T-cell (primary cell): ENCODE measurements around the gene AKAP13. TPM values are rescaled to one million over a fixed set of nuclear protein-coding genes. Genes with fewer than 3 reads are reported as not detected.
"Not testable (repeated sequence)": the region's sequence is repeated elsewhere in the genome, so short reads cannot be mapped to it uniquely, and the experiment has no call there.

ENCODE experiments used
- ATAC-seq, 4 experiments: fragments of 200-7000 bp in 3 of 4; fragments of 150-1000 bp in 1 of 4; cut with Tn5 transposase; replicated peaks in 1 of 4; 1 replicate in 3 of 4; 2 replicates in 1 of 4; pipeline ENCODE4 v1.10.0; 2021; ENCODE audit warnings: moderate library complexity in 3 of 4, mild to moderate bottlenecking in 2 of 4, moderate number of reproducible peaks in 1 of 4
- CTCF ChIA-PET, 2 donors: fragments of 300-600 bp; sonication (Branson Sonifier 250); formaldehyde crosslinking; loops; one replicate each; lab custom pipeline; 2022; ENCODE audit warnings: antibody characterized with exemption in 2 of 2; lab: Charles Lee
- POLR2A ChIA-PET, 2 donors: fragments of 300-600 bp; sonication (Branson Sonifier 250); formaldehyde crosslinking; loops; one replicate each; lab custom pipeline; 2022; ENCODE audit warnings: antibody characterized with exemption in 2 of 2; lab: Charles Lee
- DNase-seq, 35 experiments: peaks; one replicate each; pipeline versions ENCODE4 v3.0.0 to v3.0.0-alpha.2; 2013 to 2023
- H3K27ac ChIP-seq: one replicate; pipeline ENCODE4 v1.5.1; 2013; ENCODE audit warnings: low read length
- H3K27me3 ChIP-seq, 2 experiments: replicated peaks in 1 of 2; 1 replicate in 1 of 2; 2 replicates in 1 of 2; pipeline versions ENCODE4 v1.6.1 to v1.7.0; 2013; ENCODE audit warnings: low read length in 1 of 2, mixed read lengths in 1 of 2; ENCODE audit not compliant: control insufficient read depth in 2 of 2, insufficient read depth in 2 of 2; ENCODE audit errors: extremely low read depth in 1 of 2
- H3K36me3 ChIP-seq, 2 donors: 1 replicate in 1 of 2; 2 replicates in 1 of 2; pipeline versions ENCODE4 v1.6.1 to v1.7.0; 2013; ENCODE audit warnings: low read length in 1 of 2; ENCODE audit not compliant: control insufficient read depth in 2 of 2, insufficient read depth in 1 of 2; ENCODE audit errors: extremely low read depth in 1 of 2
- H3K4me1 ChIP-seq, 2 experiments: 1 replicate in 1 of 2; 2 replicates in 1 of 2; pipeline versions ENCODE4 v1.6.1 to v1.7.0; 2013; ENCODE audit warnings: low read length in 2 of 2, mixed read lengths in 1 of 2; ENCODE audit not compliant: insufficient read depth in 2 of 2, control insufficient read depth in 1 of 2; ENCODE audit errors: extremely low read depth in 1 of 2
- H3K4me3 ChIP-seq, 2 donors: 1 replicate in 1 of 2; 2 replicates in 1 of 2; pipeline versions ENCODE4 v1.5.1 to v1.7.0; 2013; ENCODE audit warnings: mild to moderate bottlenecking in 2 of 2, low read length in 1 of 2, moderate library complexity in 1 of 2; ENCODE audit not compliant: control insufficient read depth in 1 of 2; ENCODE audit errors: extremely low read depth in 1 of 2
- H3K9me3 ChIP-seq: 2 replicates; pipeline ENCODE4 v1.7.0; 2013
- H3K27ac Mint-ChIP-seq, 2 donors: one replicate each; pipeline ENCODE4 v1.8.0; 2020 to 2021; ENCODE audit warnings: mild to moderate bottlenecking in 2 of 2, mixed read lengths in 2 of 2
- H3K27me3 Mint-ChIP-seq, 2 donors: one replicate each; pipeline ENCODE4 v1.8.0; 2021 to 2022; ENCODE audit warnings: mixed read lengths in 2 of 2
- H3K36me3 Mint-ChIP-seq: one replicate; pipeline ENCODE4 v1.8.0; 2021; ENCODE audit warnings: mixed read lengths
- H3K4me1 Mint-ChIP-seq, 3 donors: one replicate each; pipeline ENCODE4 v1.8.0; 2020 to 2022; ENCODE audit warnings: mixed read lengths in 3 of 3, mild to moderate bottlenecking in 1 of 3
- H3K4me3 Mint-ChIP-seq, 3 donors: one replicate each; pipeline ENCODE4 v1.8.0; 2020 to 2022; ENCODE audit warnings: mild to moderate bottlenecking in 3 of 3, mixed read lengths in 3 of 3, moderate library complexity in 3 of 3
- H3K9me3 Mint-ChIP-seq, 3 donors: one replicate each; pipeline ENCODE4 v1.8.0; 2020 to 2022; ENCODE audit warnings: mixed read lengths in 3 of 3
- WGBS: methylation state at CpG from one replicate; pipeline ENCODE4 v1.1.5; 2013; ENCODE audit warnings: missing lambda C conversion rate; ENCODE audit not compliant: insufficient coverage; 5-methylcytosine and 5-hydroxymethylcytosine counted together
- total RNA-seq, 35 experiments: library from RNA in 6 of 35; stranded (reverse) in 6 of 35; fragments of 120-200 nt in 1 of 35; gene quantifications; one replicate each; pipeline versions ENCODE4 v1.2.1 to v1.2.4 and lab custom pipeline; 2013 to 2026

The AKAP13 gene
- total RNA-seq, 5 donors from 2014 or later (not counting 1 experiment from before 2014, with no cell fraction given) = 232 to 391 (median 281) TPM

- H3K27me3 Mint-ChIP-seq, H3K4me3 ChIP-seq, H3K9me3 Mint-ChIP-seq, H3K9me3 ChIP-seq, H3K27me3 ChIP-seq, H3K27ac ChIP-seq, H3K36me3 ChIP-seq, H3K36me3 Mint-ChIP-seq, POLR2A ChIA-PET: not testable (repeated sequence)
- CTCF ChIA-PET = interaction anchor here in 1 of 2 donors (1.0 kb wide), 1 partner anchor 72 kb away, joined by 3 read pairs; no protein-coding TSS in a partner anchor
- ATAC-seq (peak in 3 of 4 experiments; percentile 66 to 83 (median 75)), DNase-seq (peak in 1 of 35 experiments; percentile 25)
- H3K4me3 Mint-ChIP-seq = peak overlapping the region in 1 of 3 donors; percentile 4
- peak overlapping the region; percentile 17 to 50 for H3K27ac Mint-ChIP-seq
- peaks cover 11 to 14% of the 10 kb centered on the region in 2 experiments for H3K4me1 ChIP-seq
- H3K4me1 Mint-ChIP-seq = peaks cover 71 to 87% (median 85%) of the 10 kb centered on the region in 3 donors
Observed at GRCh38 chr15:85481543-85481942, 101.1 kb downstream of the AKAP13 start.

- POLR2A ChIA-PET = no interaction called here
- H3K9me3 Mint-ChIP-seq = no peaks in the 10 kb centered on the region
- peak overlapping the region; percentile 5 to 50 for H3K27ac Mint-ChIP-seq
- Histone ChIP-seq H3K4me3 (no peak overlapping the region), H3K27ac (no peak overlapping the region), H3K4me1 (peaks cover 8 to 14% of the 10 kb centered on the region in 2 experiments), H3K36me3 (no peaks in the 10 kb centered on the region), H3K9me3 (no peaks in the 10 kb centered on the region), H3K27me3 (no peaks in the 10 kb centered on the region)
- CTCF ChIA-PET = no interaction called here
- WGBS = 83% methylated on average over 4 of the region's 6 CpGs
- peaks cover 6% of the 10 kb centered on the region for H3K36me3 Mint-ChIP-seq
- DNase-seq (no peak), ATAC-seq (no peak)
- H3K4me1 Mint-ChIP-seq = peaks cover 62 to 79% (median 75%) of the 10 kb centered on the region in 3 donors
- H3K4me3 Mint-ChIP-seq = no peak overlapping the region
- no peaks in the 10 kb centered on the region for H3K27me3 Mint-ChIP-seq
Observed at GRCh38 chr15:85482894-85483293, 102.5 kb downstream of the AKAP13 start.

GRCh38 chr15:85483955-85484354 lies 103.6 kb downstream of the AKAP13 start:
- H3K27ac Mint-ChIP-seq = peak overlapping the region; percentile 59 to 81
- H3K36me3 ChIP-seq, ATAC-seq, H3K27me3 ChIP-seq, H3K4me3 ChIP-seq, H3K27ac ChIP-seq, H3K9me3 Mint-ChIP-seq, H3K4me3 Mint-ChIP-seq, DNase-seq, H3K27me3 Mint-ChIP-seq, H3K9me3 ChIP-seq: not testable (repeated sequence)
- POLR2A ChIA-PET = interaction anchor here in 1 of 2 donors (0.6 to 0.8 kb wide), 2 partner anchors 153 to 176 kb away, joined by 3 to 6 read pairs; no protein-coding TSS in a partner anchor
- CTCF ChIA-PET = interaction anchor here in 1 of 2 donors (0.8 kb wide), 1 partner anchor 17 kb away, joined by 4 read pairs; no protein-coding TSS in a partner anchor
- H3K4me1 ChIP-seq = peaks cover 8 to 14% of the 10 kb centered on the region in 2 experiments
- peaks cover 62 to 81% (median 77%) of the 10 kb centered on the region in 3 donors for H3K4me1 Mint-ChIP-seq
- WGBS = no CpG with 5 or more reads among the region's 1 CpG
- H3K36me3 Mint-ChIP-seq = peaks cover 13% of the 10 kb centered on the region

GRCh38 chr15:85484923-85485322 lies 104.5 kb downstream of the AKAP13 start:
- Mint-ChIP-seq H3K27ac (peak overlapping the region in 1 of 2 donors; percentile 59), H3K4me1 (peaks cover 62 to 80% (median 76%) of the 10 kb centered on the region in 3 donors), H3K36me3 (peaks cover 13% of the 10 kb centered on the region)
- POLR2A ChIA-PET, H3K4me3 Mint-ChIP-seq, H3K4me3 ChIP-seq, H3K27me3 Mint-ChIP-seq, H3K36me3 ChIP-seq, H3K9me3 Mint-ChIP-seq, H3K9me3 ChIP-seq, H3K27ac ChIP-seq, H3K27me3 ChIP-seq, ATAC-seq, DNase-seq: not testable (repeated sequence)
- H3K4me1 ChIP-seq = peaks cover 4 to 16% of the 10 kb centered on the region in 2 experiments
- CTCF ChIA-PET = interaction anchor here (0.7 to 1.4 kb wide), 3 partner anchors 7 to 32 kb away, joined by 3 to 4 read pairs (median 4); no protein-coding TSS in a partner anchor

GRCh38 chr15:85485956-85486567 lies 105.7 kb downstream of the AKAP13 start:
- Histone ChIP-seq H3K27me3 (no peaks in the 10 kb centered on the region), H3K4me3 (no peak overlapping the region), H3K36me3 (no peaks in the 10 kb centered on the region), H3K27ac (no peak overlapping the region), H3K9me3 (no peaks in the 10 kb centered on the region), H3K4me1 (peaks cover 4 to 17% of the 10 kb centered on the region in 2 experiments)
- POLR2A ChIA-PET = interaction anchor here (0.6 to 0.7 kb wide), 4 partner anchors 71 to 174 kb away, joined by 3 to 5 read pairs (median 4); no protein-coding TSS in a partner anchor
- H3K9me3 Mint-ChIP-seq = no peaks in the 10 kb centered on the region
- peak overlapping the region in 1 of 2 donors; percentile 45 for H3K27ac Mint-ChIP-seq
- H3K4me1 Mint-ChIP-seq = peaks cover 62 to 81% (median 76%) of the 10 kb centered on the region in 3 donors
- CTCF ChIA-PET = interaction anchor here (0.6 to 1.4 kb wide), 6 partner anchors 9 to 33 kb away, joined by 3 to 5 read pairs (median 4); no protein-coding TSS in a partner anchor
- ATAC-seq (peak; percentile 68 to 78 (median 74)), DNase-seq (peak in 31 of 35 experiments; percentile 9 to 84 (median 44))
- H3K4me3 Mint-ChIP-seq = no peak overlapping the region
- peaks cover 13% of the 10 kb centered on the region for H3K36me3 Mint-ChIP-seq
- H3K27me3 Mint-ChIP-seq = no peaks in the 10 kb centered on the region

GRCh38 chr15:85487796-85488195 lies 107.4 kb downstream of the AKAP13 start:
- H3K4me1 Mint-ChIP-seq = peaks cover 49 to 73% (median 68%) of the 10 kb centered on the region in 3 donors
- ATAC-seq = not testable (repeated sequence)

More at GRCh38 chr15:85487796-85488195, 107.4 kb downstream of the AKAP13 start:
- CTCF ChIA-PET = interaction anchor here (1.1 to 3.3 kb wide), 4 partner anchors 11 to 192 kb away, joined by 4 to 19 read pairs (median 4); no protein-coding TSS in a partner anchor
- DNase-seq, H3K4me3 ChIP-seq, POLR2A ChIA-PET, H3K9me3 ChIP-seq, H3K4me3 Mint-ChIP-seq, H3K9me3 Mint-ChIP-seq, H3K4me1 ChIP-seq, H3K27me3 ChIP-seq, H3K27ac Mint-ChIP-seq, H3K27me3 Mint-ChIP-seq, H3K27ac ChIP-seq, H3K36me3 ChIP-seq: not testable (repeated sequence)
- peaks cover 13% of the 10 kb centered on the region for H3K36me3 Mint-ChIP-seq
- WGBS = 95% methylated on average over 2 of the region's 7 CpGs
